ENCODE measurements around the gene YY1AP1.
A peak's percentile ranks its signal among the peaks of the same experiment; 100 is the strongest.
"Not testable (repeated sequence)": the region's sequence is repeated elsewhere in the genome, so short reads cannot be mapped to it uniquely, and the experiment has no call there.

The YY1AP1 gene

GRCh38 chr1:155688324-155689080, at the start of gene YY1AP1:
YY1AP1 (minus strand) TSS chr1:155688774; CDS start chr1:155680436, 8,338 bp downstream.
- peak; percentile 79 for DNase-seq

GRCh38 chr1:155729031-155729898, 40.7 kb upstream of the YY1AP1 start:
- DNase-seq: peak; percentile 29

- no peak for DNase-seq
Observed at GRCh38 chr1:155725142-155725541, 36.6 kb upstream of the YY1AP1 start.

- DNase-seq: no peak
Observed at GRCh38 chr1:155719703-155720102, 31.1 kb upstream of the YY1AP1 start.

- not testable (repeated sequence) for DNase-seq
Observed at GRCh38 chr1:155718524-155719115, 30.0 kb upstream of the YY1AP1 start.

- no peak for DNase-seq
Observed at GRCh38 chr1:155717041-155717440, 28.5 kb upstream of the YY1AP1 start.

- no peak for DNase-seq
Observed at GRCh38 chr1:155715777-155716176, 27.2 kb upstream of the YY1AP1 start.

GRCh38 chr1:155715056-155715455, 26.5 kb upstream of the YY1AP1 start:
- not testable (repeated sequence) for DNase-seq

GRCh38 chr1:155713075-155713474, 24.5 kb upstream of the YY1AP1 start:
- DNase-seq: no peak

- not testable (repeated sequence) for DNase-seq
Observed at GRCh38 chr1:155712636-155713035, 24.1 kb upstream of the YY1AP1 start.

- DNase-seq: not testable (repeated sequence)
Observed at GRCh38 chr1:155711457-155711856, 22.9 kb upstream of the YY1AP1 start.

- DNase-seq: no peak
Observed at GRCh38 chr1:155709391-155709790, 20.8 kb upstream of the YY1AP1 start.

- DNase-seq: no peak
Observed at GRCh38 chr1:155706139-155706538, 17.6 kb upstream of the YY1AP1 start.

- not testable (repeated sequence) for DNase-seq
Observed at GRCh38 chr1:155704414-155704813, 15.8 kb upstream of the YY1AP1 start.

- no peak for DNase-seq
Observed at GRCh38 chr1:155703216-155703615, 14.6 kb upstream of the YY1AP1 start.

GRCh38 chr1:155701675-155702074, 13.1 kb upstream of the YY1AP1 start:
- not testable (repeated sequence) for DNase-seq

- DNase-seq: not testable (repeated sequence)
Observed at GRCh38 chr1:155699062-155699461, 10.5 kb upstream of the YY1AP1 start.

- DNase-seq: no peak
Observed at GRCh38 chr1:155698382-155699038, 9.9 kb upstream of the YY1AP1 start.

GRCh38 chr1:155697616-155698015, 9.0 kb upstream of the YY1AP1 start:
- not testable (repeated sequence) for DNase-seq

GRCh38 chr1:155697046-155697445, 8.5 kb upstream of the YY1AP1 start:
- no peak for DNase-seq

GRCh38 chr1:155696524-155696923, 8.0 kb upstream of the YY1AP1 start:
- no peak for DNase-seq

GRCh38 chr1:155695608-155696007, 7.0 kb upstream of the YY1AP1 start:
- DNase-seq: no peak

- no peak for DNase-seq
Observed at GRCh38 chr1:155695072-155695471, 6.5 kb upstream of the YY1AP1 start.
